CD4-positive, alpha-beta memory T cell (primary cell): Measurements from ENCODE around the gene CACNB1. TPM values are rescaled to one million over a fixed set of nuclear protein-coding genes. Genes with fewer than 3 reads are reported as not detected.

Source experiments
- CTCF ChIA-PET: fragments of 350-600 bp; sonication (Branson Sonifier 250); formaldehyde crosslinking; loops from one replicate; lab custom pipeline; 2021; ENCODE audit warnings: inconsistent platforms; ENCODE audit not compliant: partially characterized antibody; lab: Charles Lee
- POLR2A ChIA-PET: fragments of 350-600 bp; sonication (Branson Sonifier 250); formaldehyde crosslinking; loops from one replicate; lab custom pipeline; 2021; ENCODE audit not compliant: partially characterized antibody; lab: Charles Lee
- DNase-seq, 5 donors: peaks; one replicate each; pipeline versions ENCODE4 v3.0.0 to v3.0.0-alpha.2; 2020 to 2022; ENCODE audit warnings: mixed read lengths in 1 of 5
- H3K27ac ChIP-seq: one replicate; pipeline ENCODE4 v1.7.0; 2013; ENCODE audit warnings: low read depth, low read length
- H3K27me3 ChIP-seq: 2 replicates; pipeline ENCODE4 v1.7.0; 2013; ENCODE audit warnings: mild to moderate bottlenecking, low read length, moderate library complexity; ENCODE audit not compliant: insufficient read depth
- H3K36me3 ChIP-seq: 2 replicates; pipeline ENCODE4 v1.7.0; 2013; ENCODE audit warnings: mild to moderate bottlenecking, low read length, moderate library complexity; ENCODE audit not compliant: insufficient read depth
- H3K4me1 ChIP-seq: 2 replicates; pipeline ENCODE4 v1.7.0; 2013; ENCODE audit warnings: mild to moderate bottlenecking, low read length, moderate library complexity; ENCODE audit not compliant: insufficient read depth
- H3K4me3 ChIP-seq, 2 donors: one replicate each; pipeline ENCODE4 v1.7.0; 2013; ENCODE audit warnings: low read length in 2 of 2, mild to moderate bottlenecking in 1 of 2
- H3K9me3 ChIP-seq, 2 donors: one replicate each; pipeline ENCODE4 v1.7.0; 2013; ENCODE audit warnings: low read length in 2 of 2, control low read depth in 1 of 2; ENCODE audit not compliant: control insufficient read depth in 1 of 2
- H3K27ac Mint-ChIP-seq, 7 donors: one replicate each; pipeline ENCODE4 v1.8.0; 2020 to 2021; ENCODE audit warnings: mixed read lengths in 7 of 7, mild to moderate bottlenecking in 6 of 7, inconsistent platforms in 3 of 7, moderate library complexity in 3 of 7
- H3K27me3 Mint-ChIP-seq, 2 donors: one replicate each; pipeline ENCODE4 v1.8.0; 2020 to 2021; ENCODE audit warnings: mixed read lengths in 2 of 2
- H3K36me3 Mint-ChIP-seq, 2 donors: one replicate each; pipeline ENCODE4 v1.8.0; 2020 to 2021; ENCODE audit warnings: mixed read lengths in 2 of 2, inconsistent platforms in 1 of 2, mild to moderate bottlenecking in 1 of 2
- H3K4me1 Mint-ChIP-seq, 4 donors: one replicate each; pipeline ENCODE4 v1.8.0; 2020 to 2021; ENCODE audit warnings: mixed read lengths in 4 of 4, mild to moderate bottlenecking in 1 of 4
- H3K4me3 Mint-ChIP-seq, 8 donors: one replicate each; pipeline ENCODE4 v1.8.0; 2020 to 2021; ENCODE audit warnings: mixed read lengths in 8 of 8, mild to moderate bottlenecking in 7 of 8, moderate library complexity in 6 of 8, inconsistent platforms in 3 of 8
- H3K9me3 Mint-ChIP-seq, 8 donors: one replicate each; pipeline ENCODE4 v1.8.0; 2020 to 2021; ENCODE audit warnings: mixed read lengths in 8 of 8, mild to moderate bottlenecking in 5 of 8, inconsistent platforms in 3 of 8, moderate library complexity in 1 of 8
- intact Hi-C: fragments of 100-400 bp; cut with micrococcal nuclease; formaldehyde crosslinking; loops from one replicate; pipeline ENCODE4 v1.15.1; 2023
- polyA plus RNA-seq, 2 donors: library from polyadenylated mRNA; unstranded; fragments of 300-500 nt; fragmentation: Illumina TruSeq; gene quantifications; one replicate each; pipeline ENCODE4 v1.2.3, GENCODE V29; 2021
- total RNA-seq, 2 experiments: library from RNA; stranded (reverse); gene quantifications; one replicate each; pipeline ENCODE4 v1.2.3, GENCODE V29; 2021

Gene CACNB1
- total and polyA plus RNA-seq, 4 experiments from 2014 or later = 0.20 to 25.7 (median 12.1) TPM

DNA sequence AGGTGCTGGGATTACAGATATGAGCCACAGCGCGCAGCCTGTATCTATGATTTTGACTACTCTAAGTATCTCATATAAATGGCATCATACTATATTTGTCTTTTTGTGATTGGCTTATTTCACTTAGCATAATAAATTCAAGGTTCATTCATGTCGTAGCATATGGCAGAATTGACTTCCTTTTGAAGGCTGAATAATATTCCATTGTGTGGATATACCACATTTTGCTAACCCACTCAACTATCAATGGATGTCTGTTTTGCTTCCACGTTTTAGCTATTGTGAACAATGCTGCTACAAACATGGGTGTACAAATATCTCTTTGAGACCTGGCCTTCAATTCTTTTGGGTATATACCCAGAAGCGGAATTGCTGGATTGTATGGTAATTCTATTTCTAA is 56.2 kb downstream of the CACNB1 start:
- no peak overlapping the region for H3K27ac Mint-ChIP-seq
- Histone ChIP-seq H3K36me3 (no peaks in the 10 kb centered on the region), H3K4me1 (no peaks in the 10 kb centered on the region), H3K27me3 (no peaks in the 10 kb centered on the region), H3K4me3 (no peak overlapping the region), H3K27ac (no peak overlapping the region), H3K9me3 (no peaks in the 10 kb centered on the region)
- no peaks in the 10 kb centered on the region for H3K27me3 Mint-ChIP-seq
- POLR2A ChIA-PET = no interaction called here
- no peak overlapping the region for H3K4me3 Mint-ChIP-seq
- no peaks in the 10 kb centered on the region for H3K36me3 Mint-ChIP-seq
- CTCF ChIA-PET = interaction anchor here (1.1 kb wide), 1 partner anchor 158 kb away, joined by 3 read pairs; no protein-coding TSS in a partner anchor
- peaks cover 0 to 3% (median 0%) of the 10 kb centered on the region in 8 donors for H3K9me3 Mint-ChIP-seq
- H3K4me1 Mint-ChIP-seq = peaks cover 0 to 5% (median 1%) of the 10 kb centered on the region in 4 donors
- DNase-seq = no peak
- intact Hi-C loops = no loop called here

DNA sequence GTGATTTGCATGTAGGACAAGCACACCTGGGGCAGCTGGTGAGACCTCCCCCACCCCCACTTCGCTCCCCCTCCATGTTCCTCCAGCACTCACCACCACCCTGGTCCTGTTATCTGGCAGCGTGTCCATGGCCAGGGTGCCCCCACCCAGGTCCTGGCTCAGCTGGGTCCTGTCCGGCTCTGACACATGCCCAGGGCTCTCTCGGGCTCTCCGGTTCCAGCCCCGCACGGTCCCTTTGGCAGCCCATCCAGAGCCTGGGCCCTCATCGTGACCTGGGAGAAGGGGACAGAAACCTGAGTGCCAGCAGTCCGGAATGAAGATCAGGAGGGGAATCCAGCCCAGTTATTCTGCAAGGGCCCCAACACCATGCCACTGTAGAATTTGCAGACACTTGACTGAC is 57.9 kb downstream of the CACNB1 start:
- Histone ChIP-seq H3K9me3 (no peaks in the 10 kb centered on the region), H3K36me3 (no peaks in the 10 kb centered on the region), H3K27ac (no peak overlapping the region), H3K4me3 (no peak overlapping the region), H3K27me3 (no peaks in the 10 kb centered on the region), H3K4me1 (no peaks in the 10 kb centered on the region)
- Mint-ChIP-seq H3K9me3 (peaks cover 0 to 3% (median 0%) of the 10 kb centered on the region in 8 donors), H3K4me1 (no peaks in the 10 kb centered on the region), H3K36me3 (no peaks in the 10 kb centered on the region), H3K27ac (no peak overlapping the region), H3K4me3 (no peak overlapping the region), H3K27me3 (no peaks in the 10 kb centered on the region)
- ChIA-PET POLR2A (interaction anchor here (1.0 to 1.4 kb wide), 2 partner anchors 12 to 45 kb away, joined by 3 to 4 read pairs; partner anchors contain the start of gene PLXDC1), CTCF (interaction anchor here (1.2 to 1.4 kb wide), 2 partner anchors 25 to 35 kb away, joined by 3 to 7 read pairs; no protein-coding TSS in a partner anchor)
- intact Hi-C loops = no loop called here
- DNase-seq = no peak

DNA sequence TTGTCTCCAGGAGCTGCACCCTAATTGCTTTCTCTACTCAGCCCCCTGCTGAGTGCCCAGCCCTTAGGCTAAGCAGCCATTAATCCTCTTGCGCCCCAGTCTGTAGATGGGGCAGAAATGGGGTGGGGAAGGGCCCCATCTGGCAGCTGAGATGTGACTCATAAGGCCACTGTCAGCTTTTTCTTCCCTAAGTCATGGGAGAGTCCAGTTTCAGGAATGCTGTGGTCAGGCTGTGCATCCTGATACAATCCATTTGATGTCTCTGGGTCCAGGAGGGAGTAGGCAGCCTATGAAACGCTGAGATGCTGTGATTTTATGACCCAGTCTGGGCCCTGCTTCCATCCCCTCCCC is 58.3 kb downstream of the CACNB1 start:
- H3K4me3 Mint-ChIP-seq = no peak overlapping the region
- no peak overlapping the region for H3K27ac Mint-ChIP-seq
- Histone ChIP-seq H3K4me1 (no peaks in the 10 kb centered on the region), H3K9me3 (no peaks in the 10 kb centered on the region), H3K4me3 (no peak overlapping the region), H3K27ac (no peak overlapping the region), H3K27me3 (no peaks in the 10 kb centered on the region), H3K36me3 (no peaks in the 10 kb centered on the region)
- no peaks in the 10 kb centered on the region for H3K36me3 Mint-ChIP-seq
- ChIA-PET CTCF (interaction anchor here (1.2 to 1.4 kb wide), 2 partner anchors 25 to 36 kb away, joined by 3 to 7 read pairs; no protein-coding TSS in a partner anchor), POLR2A (interaction anchor here (1.4 kb wide), 1 partner anchor 13 kb away, joined by 4 read pairs; the partner anchor contains the start of gene PLXDC1)
- DNase-seq = no peak
- intact Hi-C loops = no loop called here
- peaks cover 0 to 3% (median 0%) of the 10 kb centered on the region in 8 donors for H3K9me3 Mint-ChIP-seq
- no peaks in the 10 kb centered on the region for H3K4me1 Mint-ChIP-seq
- no peaks in the 10 kb centered on the region for H3K27me3 Mint-ChIP-seq

GRCh38 chr17:39138431-39139160 is 58.9 kb downstream of the CACNB1 start:
- Histone ChIP-seq H3K4me3 (no peak overlapping the region), H3K4me1 (no peaks in the 10 kb centered on the region), H3K27ac (no peak overlapping the region), H3K36me3 (no peaks in the 10 kb centered on the region), H3K9me3 (no peaks in the 10 kb centered on the region), H3K27me3 (no peaks in the 10 kb centered on the region)
- DNase-seq = no peak
- POLR2A ChIA-PET = interaction anchor here (1.4 kb wide), 1 partner anchor 13 kb away, joined by 4 read pairs; the partner anchor contains the start of gene PLXDC1
- H3K36me3 Mint-ChIP-seq = no peaks in the 10 kb centered on the region
- no peaks in the 10 kb centered on the region for H3K27me3 Mint-ChIP-seq
- no peaks in the 10 kb centered on the region for H3K4me1 Mint-ChIP-seq
- intact Hi-C loops = no loop called here
- H3K27ac Mint-ChIP-seq = peak overlapping the region in 2 of 7 donors; percentile 19 to 74
- CTCF ChIA-PET = interaction anchor here (1.4 kb wide), 1 partner anchor 26 kb away, joined by 7 read pairs; no protein-coding TSS in a partner anchor
- H3K4me3 Mint-ChIP-seq = no peak overlapping the region
- H3K9me3 Mint-ChIP-seq = peaks cover 0 to 3% (median 0%) of the 10 kb centered on the region in 8 donors

DNA sequence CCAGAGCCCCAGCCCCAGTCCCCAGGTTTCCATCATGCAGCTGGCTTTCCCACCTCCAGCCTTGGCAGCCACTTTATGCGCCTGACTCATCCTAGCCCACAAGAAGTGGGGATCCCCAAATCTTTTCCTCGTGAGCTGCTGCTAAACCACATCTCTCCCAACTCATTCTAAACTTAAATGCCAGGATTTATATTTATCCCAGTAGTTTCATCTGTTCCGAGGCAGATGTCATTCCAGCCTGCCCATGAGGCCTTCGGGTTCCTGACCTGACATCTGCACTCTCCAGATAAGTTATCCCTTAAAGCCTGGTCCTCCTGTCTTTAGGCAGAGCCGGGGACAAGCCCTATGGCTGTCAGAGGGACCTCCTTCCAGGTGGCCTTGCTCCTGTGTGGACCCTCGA is 62.6 kb downstream of the CACNB1 start:
- intact Hi-C loops = no loop called here
- H3K4me3 Mint-ChIP-seq = no peak overlapping the region
- Histone ChIP-seq H3K9me3 (no peaks in the 10 kb centered on the region), H3K27me3 (no peaks in the 10 kb centered on the region), H3K4me1 (no peaks in the 10 kb centered on the region), H3K36me3 (no peaks in the 10 kb centered on the region), H3K27ac (no peak overlapping the region), H3K4me3 (no peak overlapping the region)
- ChIA-PET POLR2A (no interaction called here), CTCF (interaction anchor here (1.3 kb wide), 1 partner anchor 43 kb away, joined by 3 read pairs; no protein-coding TSS in a partner anchor)
- no peak for DNase-seq
- peak overlapping the region in 1 of 7 donors; percentile 56 for H3K27ac Mint-ChIP-seq
- H3K27me3 Mint-ChIP-seq = no peaks in the 10 kb centered on the region
- no peaks in the 10 kb centered on the region for H3K36me3 Mint-ChIP-seq
- H3K4me1 Mint-ChIP-seq = no peaks in the 10 kb centered on the region
- no peaks in the 10 kb centered on the region for H3K9me3 Mint-ChIP-seq

- intact Hi-C loops = no loop called here
- Histone ChIP-seq H3K4me3 (no peak overlapping the region), H3K9me3 (no peaks in the 10 kb centered on the region), H3K4me1 (no peaks in the 10 kb centered on the region), H3K36me3 (no peaks in the 10 kb centered on the region), H3K27ac (no peak overlapping the region), H3K27me3 (no peaks in the 10 kb centered on the region)
- H3K27me3 Mint-ChIP-seq = no peaks in the 10 kb centered on the region
- ChIA-PET CTCF (no interaction called here), POLR2A (no interaction called here)
- H3K9me3 Mint-ChIP-seq = no peaks in the 10 kb centered on the region
- H3K4me1 Mint-ChIP-seq = no peaks in the 10 kb centered on the region
- no peaks in the 10 kb centered on the region for H3K36me3 Mint-ChIP-seq
- H3K27ac Mint-ChIP-seq = peak overlapping the region in 3 of 7 donors; percentile 22 to 57 (median 30)
- H3K4me3 Mint-ChIP-seq = no peak overlapping the region
- DNase-seq = no peak
Measured at GRCh38 chr17:39132192-39132610, 65.3 kb downstream of the CACNB1 start.

DNA sequence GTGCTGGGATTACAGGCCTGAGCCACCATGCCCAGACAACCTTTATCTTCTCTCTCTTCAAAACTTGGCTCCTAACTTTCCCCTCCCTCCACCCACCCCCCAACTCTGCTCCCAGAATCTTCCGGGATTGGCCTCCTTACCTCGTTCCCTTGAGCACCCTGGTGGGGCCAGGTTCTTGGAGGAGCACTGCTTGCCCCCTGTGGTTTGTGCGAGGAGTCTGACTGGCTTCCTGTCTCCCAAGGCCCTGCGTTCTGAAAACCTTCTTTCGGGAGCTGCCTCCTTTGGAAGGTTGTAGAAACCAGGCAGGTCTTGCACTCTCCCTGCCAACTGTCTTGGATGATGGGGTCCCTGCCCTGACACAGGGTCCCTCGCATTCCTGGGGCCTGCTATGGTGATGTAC is 65.9 kb downstream of the CACNB1 start:
- Histone ChIP-seq H3K27ac (no peak overlapping the region), H3K36me3 (no peaks in the 10 kb centered on the region), H3K27me3 (no peaks in the 10 kb centered on the region), H3K4me1 (no peaks in the 10 kb centered on the region), H3K4me3 (no peak overlapping the region), H3K9me3 (no peaks in the 10 kb centered on the region)
- CTCF ChIA-PET = interaction anchor here (0.7 kb wide), 1 partner anchor 12 kb away, joined by 3 read pairs; no protein-coding TSS in a partner anchor
- intact Hi-C loops = no loop called here
- H3K4me3 Mint-ChIP-seq = no peak overlapping the region
- DNase-seq = no peak
- H3K9me3 Mint-ChIP-seq = no peaks in the 10 kb centered on the region
- peak overlapping the region in 1 of 7 donors; percentile 30 for H3K27ac Mint-ChIP-seq
- no peaks in the 10 kb centered on the region for H3K27me3 Mint-ChIP-seq
- POLR2A ChIA-PET = interaction anchor here (1.0 kb wide), 1 partner anchor 39 kb away, joined by 3 read pairs; no protein-coding TSS in a partner anchor
- no peaks in the 10 kb centered on the region for H3K36me3 Mint-ChIP-seq
- no peaks in the 10 kb centered on the region for H3K4me1 Mint-ChIP-seq
